ENCODE measurements around the gene KRTAP12-3.
"Not testable (repeated sequence)": the region's sequence is repeated elsewhere in the genome, so short reads cannot be mapped to it uniquely, and the experiment has no call there.

The KRTAP12-3 gene

DNA sequence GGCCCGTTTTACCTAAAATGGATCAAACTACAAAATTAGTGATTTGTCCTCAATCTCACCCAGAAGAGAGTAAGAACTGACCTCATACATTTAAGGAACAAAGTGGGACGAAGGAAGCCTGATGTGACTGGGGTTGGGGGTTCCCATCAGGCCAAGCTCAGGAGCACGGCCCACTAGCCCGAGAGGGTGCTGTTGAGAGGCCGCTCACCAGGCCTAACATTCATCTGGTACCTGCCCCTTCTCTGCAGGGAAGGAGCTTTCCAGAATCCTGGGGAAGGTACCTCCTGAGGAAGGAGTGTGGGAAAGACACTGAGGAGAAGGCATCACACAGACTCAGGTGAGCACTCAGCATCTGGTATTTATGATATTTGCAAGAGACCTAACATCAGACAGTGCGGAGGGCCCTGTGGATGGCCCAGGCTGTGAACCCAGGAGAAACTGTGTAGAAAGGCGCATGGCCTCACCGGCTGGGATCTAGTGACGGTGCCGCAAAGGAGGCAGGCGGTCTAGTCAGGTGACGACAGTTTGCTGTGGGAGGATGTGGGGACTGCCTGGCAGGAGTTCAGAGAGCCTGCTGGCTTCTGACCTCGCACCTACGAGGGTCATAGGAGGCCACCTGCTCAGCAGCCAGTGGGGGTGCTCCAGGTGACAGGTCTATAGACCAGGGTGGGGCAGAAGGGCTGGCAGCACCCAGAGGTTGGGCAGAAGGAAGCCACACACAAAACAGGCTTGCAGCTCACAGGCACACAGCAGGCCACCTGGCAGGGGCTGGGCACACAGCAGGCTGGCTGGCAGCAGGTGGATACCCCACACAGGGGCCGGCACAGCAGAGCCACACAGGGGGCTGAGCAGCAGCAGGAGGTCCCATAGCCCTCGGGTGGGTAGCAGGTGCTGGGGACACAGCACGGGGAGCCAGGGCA lies 3.8 kb upstream of the KRTAP12-3 start:
- peak; percentile 27 for DNase-seq

DNA sequence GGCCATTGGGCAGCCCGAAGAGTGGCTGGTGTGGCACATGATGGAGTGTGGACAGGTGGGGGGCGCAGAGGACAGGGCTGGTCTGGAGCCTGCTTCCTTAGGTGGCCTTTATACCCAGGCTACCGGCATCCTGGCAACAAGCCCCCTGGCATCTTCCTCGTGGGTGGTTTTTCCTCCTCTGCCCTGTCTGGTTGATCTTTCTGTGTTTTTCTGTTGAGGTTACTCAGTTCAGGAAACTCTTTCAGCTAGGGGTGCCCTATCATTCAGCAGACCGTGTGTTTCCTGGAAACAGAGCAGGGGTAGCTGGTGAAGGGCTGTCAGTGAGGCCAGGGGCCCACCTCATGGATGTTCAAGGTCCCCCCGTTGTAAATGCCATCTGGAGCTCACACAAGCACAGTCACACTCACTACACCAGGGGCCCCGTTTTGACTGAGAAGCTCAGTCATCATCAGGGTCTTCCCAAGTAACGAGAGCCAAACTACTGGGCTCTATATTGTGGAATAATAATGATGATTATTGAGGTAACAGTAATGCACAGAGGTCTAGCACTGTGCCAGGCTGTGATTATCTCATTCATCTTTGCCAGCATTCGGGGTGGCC lies 3.1 kb upstream of the KRTAP12-3 start, which contains the start of gene KRTAP12-4:
Gene KRTAP12-4, minus strand, starts transcription at position 84 of the 600 bp plus-strand sequence. Its CDS starts 45 bp downstream, at position 39.
- no peak for DNase-seq

DNA sequence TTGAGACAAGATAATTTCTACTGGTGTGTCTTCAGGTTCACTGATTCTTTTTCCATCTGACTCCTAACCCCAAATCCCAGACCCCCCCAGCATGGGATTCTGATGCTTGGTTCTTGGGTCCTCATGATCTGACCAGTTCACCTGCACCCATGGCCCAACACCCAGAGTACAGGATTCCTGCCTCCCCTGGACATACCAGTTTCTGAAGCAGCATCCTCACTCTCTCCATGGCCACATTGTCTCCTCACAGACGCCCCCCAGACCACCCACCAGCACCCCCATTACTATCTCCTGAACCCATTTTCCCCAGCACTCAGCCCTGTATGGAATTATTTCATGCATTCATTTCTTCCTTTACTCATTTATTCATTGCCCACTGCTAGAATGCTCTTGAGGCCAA lies 864 bp upstream of the KRTAP12-3 start:
- no peak for DNase-seq

DNA sequence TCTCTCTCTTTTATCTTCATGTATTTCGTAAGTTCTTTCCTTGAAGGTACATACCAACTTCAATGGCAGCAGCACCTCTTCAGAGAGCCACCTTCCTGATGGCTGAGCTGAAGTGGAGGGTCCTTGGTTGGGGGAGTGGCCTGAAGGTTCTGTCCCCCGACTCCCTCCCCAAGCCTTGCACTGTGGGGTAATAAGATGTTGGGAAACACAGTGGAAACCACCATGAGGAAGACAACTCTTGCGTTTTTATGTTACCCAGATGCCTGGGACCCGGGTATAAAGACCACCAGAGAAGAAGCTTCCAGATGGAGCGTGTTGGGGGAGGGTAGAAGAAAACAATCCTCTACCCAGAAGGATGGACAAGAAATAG lies 794 bp downstream of the KRTAP12-3 start:
- no peak for DNase-seq

DNA sequence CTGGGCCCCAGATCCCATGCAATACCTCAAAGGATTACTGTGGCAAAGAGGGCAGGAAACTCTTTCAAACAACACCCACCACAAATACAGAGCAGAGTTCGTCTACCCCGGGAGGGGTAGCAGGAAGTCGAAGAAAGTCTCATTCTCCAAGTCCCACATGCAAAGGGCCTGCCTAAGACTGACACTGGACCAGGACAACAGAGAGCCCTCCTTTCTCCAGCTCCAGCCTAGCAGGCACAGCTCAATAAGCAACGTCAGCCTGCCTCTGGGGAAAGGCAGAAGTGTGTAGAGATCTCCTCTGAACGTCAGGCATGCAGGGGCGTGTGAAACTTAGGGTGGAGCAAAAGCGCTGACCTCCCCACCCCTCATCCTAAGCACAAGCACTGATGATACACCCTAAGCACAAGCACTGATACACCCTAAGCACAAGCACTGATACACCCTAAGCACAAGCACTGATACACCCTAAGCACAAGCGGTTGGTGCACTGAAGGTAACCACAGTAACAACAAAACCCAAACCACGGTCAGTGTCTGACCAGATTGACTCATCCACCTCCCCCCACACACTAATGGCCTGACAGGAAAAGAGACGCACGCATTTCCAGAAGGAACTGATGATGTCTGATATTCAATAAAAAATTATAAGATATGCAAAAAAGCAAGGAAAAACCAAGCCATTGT lies 1.3 kb downstream of the KRTAP12-3 start:
- no peak for DNase-seq

DNA sequence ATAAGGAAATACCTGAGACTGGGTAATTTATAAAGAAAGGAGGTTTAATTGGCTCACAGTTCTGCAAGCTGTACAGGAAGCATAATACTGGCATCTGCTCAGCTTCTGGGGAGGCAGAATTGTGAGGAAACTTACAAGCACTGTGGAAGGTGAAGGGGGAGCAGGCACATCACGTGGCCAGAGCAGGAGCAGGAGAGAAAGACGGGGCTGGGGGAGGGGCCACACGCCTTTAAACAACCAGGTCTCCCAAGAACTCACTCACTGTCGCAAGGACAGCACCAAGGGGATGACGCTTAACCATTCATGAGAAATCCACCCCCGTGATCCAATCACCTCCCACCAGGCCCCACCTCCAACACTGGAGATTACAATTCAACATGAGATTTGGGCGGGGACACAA lies 3.8 kb downstream of the KRTAP12-3 start:
- not testable (repeated sequence) for DNase-seq

DNA sequence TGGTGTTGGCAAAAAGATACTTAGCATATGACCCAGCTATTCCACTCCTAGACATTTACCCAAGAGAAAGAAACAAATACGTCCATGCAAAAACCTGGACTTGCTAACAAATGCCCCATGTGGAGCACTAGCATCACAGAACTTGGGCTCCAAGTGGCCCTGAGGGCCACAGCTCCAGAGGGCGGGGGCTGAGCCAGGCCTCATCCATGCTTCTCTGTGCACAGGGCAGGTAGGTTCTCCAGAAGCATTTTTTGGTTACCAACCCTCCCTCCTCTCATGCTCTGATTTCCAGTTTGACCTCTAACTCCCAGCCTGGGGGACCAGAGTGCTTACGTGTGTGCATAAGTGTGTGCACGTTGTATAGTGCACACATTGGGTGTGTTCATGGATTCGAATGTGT lies 7.0 kb downstream of the KRTAP12-3 start:
- DNase-seq = no peak

DNA sequence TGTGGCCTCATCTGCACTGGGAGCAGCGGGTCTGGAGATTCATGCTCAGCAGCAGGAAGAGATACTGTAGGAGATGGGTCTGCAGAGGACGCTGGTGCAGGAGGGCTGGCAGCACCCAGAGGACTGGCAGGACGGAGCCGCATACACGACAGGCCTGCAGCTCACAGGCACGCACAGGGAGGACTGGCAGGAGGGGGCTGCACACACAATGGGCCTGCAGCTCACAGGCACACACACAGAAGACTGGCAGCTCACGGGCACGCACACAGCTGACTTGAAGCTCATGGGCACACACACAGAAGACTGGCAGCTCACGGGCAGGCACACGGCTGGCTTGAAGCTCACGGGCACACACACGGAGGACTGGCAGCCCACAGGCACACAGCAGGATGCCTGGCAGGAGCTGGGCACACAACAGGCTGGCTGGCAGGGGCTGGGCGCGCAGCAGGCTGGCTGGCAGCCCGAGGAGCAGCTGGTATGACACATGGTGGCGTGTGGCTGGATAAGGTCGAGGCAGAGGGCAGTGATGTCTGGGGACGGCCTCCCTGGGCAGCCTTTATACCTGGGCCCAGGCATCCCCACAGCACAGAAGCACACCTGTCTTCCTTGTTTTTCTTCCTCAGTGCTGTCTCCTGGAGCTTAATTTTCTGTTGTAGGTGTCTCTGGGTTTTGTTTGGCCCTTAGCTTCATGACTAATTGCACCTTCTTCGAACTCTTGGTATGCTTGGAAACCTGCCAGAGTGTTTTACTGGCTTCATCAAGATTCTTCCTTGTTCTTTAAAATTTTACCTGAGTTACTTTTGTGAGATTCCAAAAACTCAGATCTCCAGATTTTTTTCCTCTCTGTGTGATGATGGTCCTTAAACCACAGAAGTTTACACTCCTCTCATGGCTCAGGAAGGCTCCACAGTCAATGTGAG lies 8.9 kb downstream of the KRTAP12-3 start, which contains the start of gene KRTAP12-2:
Gene KRTAP12-2, minus strand, starts transcription at position 527 of the 920 bp plus-strand sequence. Its CDS starts 41 bp downstream, at position 486.
- no peak for DNase-seq

DNA sequence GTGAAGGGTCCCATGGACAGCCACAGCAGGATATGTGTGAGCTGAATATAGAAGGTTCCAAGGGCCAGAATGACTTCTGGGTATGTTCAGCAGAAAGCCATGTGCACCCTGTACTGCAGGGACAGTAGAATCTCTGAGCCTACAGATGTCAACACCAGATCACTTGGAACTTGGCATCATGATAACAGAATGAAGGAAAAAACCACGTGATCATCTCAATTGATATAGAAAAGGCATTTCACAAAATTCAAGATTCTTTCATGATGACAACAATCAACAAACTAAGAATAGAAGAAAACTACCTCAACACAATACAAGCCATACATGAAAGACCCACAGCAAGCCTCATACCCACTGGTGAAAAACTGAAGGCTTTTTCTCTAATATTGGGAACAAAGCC lies 9.9 kb downstream of the KRTAP12-3 start:
- DNase-seq = no peak

DNA sequence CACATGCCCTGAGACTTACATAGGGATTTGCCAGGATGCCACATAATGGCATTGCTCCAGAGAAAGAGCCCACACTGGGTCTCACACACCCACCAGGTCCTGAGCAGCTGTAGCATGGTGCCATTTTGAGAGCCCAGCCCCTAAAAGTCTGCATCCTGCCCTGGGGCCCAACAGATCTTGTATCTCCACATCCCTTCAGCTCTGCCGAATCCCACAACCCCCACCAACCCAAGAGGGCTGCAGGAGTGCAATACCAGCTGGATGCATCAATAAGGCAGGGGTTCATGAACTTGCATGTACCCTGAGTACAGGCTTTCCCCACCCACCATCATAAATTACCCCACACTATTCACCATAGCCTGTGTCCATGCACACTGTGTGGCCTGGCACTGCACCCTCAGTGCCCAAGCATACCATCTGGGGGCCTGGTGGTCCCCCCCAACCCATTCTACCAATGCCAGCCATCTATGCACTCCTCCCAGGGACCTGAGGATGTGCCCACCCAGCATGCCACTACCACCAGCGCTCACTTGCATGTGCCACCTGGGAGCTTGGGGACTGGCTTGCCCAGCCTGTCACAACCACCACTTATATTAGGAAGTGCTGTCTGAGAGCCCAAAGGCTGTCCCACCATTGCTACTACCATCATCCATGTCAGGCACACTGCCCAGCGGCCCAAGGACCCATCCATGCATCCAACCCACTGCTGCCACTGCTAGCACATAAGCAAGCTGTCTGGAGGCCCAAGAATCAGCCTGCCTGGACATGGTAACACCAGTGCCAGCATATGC lies 13.1 kb downstream of the KRTAP12-3 start:
- DNase-seq = no peak

DNA sequence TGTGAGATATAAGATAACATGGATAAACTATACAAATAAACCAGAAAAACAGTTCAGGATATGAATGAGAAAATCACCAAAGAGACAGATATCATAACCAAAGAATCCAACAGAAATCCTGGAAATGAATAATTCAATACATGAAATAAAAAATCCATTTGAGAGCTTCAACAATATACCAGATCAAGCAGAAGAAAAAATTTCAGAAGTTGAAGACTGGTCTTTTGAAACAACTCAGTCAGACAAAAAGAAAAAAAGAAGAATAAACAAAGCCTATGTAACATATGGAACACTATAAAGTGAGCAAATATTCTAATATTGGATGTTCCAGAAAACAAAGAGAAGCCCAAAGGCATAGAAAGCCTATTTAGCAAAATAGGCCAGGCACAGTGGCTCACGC lies 14.2 kb downstream of the KRTAP12-3 start:
- DNase-seq = no peak

DNA sequence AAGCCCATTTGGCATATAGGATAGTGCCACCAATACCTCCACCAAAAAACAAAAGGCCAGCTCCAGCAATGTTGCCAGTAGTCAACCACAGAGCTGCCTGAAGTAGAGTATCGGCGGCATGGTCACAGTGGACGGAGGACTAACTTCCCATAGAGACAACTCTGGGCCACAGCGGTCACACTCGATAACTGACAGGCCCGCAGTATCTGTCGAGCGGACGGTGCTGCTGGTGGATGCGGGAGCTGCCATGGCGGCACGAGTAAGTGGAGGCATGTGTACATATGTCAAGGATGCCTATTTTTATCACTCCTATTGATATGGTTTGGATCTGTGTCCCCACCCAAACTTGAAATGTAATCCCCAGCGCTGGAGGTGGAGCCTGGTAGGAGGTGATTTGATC lies 20.1 kb downstream of the KRTAP12-3 start:
- no peak for DNase-seq

DNA sequence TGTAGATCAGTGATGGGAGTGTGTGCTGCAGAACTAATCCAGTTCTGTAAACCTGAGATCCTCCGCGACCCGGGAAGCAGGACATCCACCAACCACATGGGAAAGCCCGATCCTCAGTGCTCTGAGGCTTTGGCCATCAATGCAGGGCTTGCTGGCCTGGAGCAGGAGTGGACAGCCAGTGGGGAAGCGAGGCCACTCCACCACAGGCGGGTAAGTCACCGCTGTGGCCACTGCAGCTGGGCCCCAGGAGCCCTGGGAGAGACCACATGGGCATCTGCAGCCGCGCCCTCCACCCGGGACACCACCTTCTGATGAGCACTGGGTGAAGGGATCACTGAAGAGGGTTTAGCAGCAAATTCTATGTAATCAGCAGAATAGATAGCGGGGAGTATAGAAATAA lies 23.4 kb downstream of the KRTAP12-3 start:
- no peak for DNase-seq

DNA sequence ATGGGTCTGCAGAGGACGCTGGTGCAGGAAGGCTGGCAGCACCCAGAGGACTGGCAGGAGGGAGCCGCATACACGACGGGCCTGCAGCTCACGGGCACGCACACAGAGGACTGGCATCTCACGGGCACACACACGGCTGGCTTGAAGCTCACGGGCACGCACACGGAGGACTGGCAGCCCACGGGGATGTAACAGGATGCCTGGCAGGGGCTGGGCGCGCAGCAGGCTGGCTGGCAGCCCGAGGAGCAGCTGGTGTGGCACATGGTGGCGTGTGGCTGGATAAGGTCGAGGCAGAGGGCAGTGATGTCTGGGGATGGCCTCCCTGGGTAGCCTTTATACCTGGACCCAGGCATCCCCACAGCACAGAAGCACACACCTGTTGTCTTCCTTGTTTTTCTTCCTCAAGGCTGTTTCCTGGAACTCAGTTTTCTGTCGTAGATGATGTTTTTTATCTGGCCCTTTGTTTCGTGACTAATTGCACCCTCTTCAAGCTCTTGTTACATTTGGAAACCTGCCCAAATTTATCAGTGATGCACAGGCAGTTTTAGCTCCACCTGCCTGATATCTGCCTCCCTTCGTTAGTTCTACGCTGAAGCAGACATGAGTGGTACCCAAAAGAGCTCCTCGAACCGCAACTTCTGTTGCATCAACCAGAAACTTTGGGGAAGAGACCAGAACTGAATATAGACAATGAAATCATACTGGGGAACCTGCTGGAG lies 24.3 kb downstream of the KRTAP12-3 start, which contains the start of gene KRTAP12-1:
Gene KRTAP12-1, minus strand, starts transcription at position 303 of the 719 bp plus-strand sequence. Its CDS starts 40 bp downstream, at position 263.
- no peak for DNase-seq

DNA sequence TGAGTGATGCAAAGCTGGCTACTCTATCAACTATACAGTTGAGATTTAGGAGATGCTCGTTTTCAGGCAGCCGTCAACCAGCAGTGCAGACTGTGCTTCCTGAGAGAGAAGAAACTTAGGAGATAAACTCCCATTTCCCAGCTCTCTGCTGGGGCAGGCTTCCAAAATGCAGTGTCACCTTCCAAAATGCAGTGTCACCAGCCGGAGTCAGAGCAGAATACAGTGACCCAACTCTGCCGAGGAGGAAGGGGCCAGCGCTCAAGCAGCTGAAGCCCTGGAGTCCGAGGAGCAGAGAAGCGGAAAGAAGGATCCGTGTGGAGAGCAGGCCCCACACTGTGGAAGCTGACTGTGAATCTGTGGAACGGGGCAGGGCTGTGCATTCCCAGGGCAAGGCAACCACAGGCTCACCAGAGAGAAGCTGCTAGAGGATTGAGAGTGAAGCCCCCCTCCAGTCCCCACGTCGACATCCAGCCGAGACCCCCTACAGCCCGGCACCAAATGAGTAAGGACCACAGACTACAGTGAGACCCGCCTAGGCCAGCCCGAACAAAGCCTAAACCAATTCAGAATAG lies 24.9 kb downstream of the KRTAP12-3 start:
- DNase-seq = no peak

DNA sequence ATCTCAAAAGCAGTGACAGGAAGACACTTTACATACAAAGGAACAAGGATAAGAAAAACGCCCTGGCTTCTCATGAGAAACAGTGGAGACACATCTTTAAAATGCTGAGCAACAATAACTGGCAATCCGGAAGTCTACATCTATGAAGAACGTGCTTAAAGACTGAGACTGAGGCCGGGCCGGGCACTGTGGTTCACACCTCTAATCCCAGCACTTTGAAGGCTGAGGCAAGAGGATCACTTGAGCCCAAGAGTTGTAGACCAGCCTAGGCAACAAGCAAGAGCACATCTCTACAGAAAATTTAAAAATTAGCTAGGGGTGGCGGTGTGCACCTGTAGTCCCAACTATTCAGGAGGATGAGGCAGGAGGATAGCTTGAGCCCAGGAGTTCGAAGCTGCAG lies 26.3 kb downstream of the KRTAP12-3 start:
- DNase-seq = no peak

DNA sequence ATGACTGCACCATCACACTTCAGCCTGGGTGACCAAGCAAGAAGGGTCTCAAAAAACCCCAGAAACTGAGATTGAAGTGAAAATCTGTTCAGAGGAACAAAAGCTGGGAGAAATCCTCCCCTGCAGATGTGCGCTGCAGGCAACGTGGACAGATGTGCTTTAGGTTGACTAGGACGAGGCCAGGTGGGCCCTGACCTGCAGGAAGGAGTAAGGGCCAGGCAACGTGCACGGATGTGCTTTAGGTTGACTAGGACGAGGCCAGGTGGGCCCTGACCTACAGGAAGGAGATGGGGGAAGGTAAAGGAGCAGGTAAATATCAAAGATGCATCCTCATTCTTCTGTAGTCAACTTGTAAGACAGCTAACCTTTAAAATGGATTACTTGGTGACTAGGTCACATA lies 26.8 kb downstream of the KRTAP12-3 start:
- no peak for DNase-seq

DNA sequence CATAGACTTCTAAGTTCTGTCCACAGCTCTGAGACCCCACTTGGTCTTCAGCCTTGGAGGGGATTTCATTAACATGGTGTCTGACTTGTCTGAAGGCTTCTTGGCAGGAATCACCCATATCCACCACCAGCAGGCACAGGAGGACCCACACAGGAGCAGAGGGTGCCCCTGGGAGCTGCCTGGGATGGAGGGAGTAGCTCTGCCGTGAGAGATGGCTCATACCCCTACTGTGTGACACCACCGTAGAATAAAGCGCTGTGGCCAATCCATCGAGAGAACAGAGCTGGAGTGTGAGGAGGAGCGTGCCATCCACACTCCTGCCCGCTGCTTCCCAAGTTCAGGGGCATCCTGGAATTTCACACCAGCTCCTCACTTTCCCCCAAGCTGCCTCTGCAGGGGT lies 27.3 kb downstream of the KRTAP12-3 start:
- DNase-seq = not testable (repeated sequence)

DNA sequence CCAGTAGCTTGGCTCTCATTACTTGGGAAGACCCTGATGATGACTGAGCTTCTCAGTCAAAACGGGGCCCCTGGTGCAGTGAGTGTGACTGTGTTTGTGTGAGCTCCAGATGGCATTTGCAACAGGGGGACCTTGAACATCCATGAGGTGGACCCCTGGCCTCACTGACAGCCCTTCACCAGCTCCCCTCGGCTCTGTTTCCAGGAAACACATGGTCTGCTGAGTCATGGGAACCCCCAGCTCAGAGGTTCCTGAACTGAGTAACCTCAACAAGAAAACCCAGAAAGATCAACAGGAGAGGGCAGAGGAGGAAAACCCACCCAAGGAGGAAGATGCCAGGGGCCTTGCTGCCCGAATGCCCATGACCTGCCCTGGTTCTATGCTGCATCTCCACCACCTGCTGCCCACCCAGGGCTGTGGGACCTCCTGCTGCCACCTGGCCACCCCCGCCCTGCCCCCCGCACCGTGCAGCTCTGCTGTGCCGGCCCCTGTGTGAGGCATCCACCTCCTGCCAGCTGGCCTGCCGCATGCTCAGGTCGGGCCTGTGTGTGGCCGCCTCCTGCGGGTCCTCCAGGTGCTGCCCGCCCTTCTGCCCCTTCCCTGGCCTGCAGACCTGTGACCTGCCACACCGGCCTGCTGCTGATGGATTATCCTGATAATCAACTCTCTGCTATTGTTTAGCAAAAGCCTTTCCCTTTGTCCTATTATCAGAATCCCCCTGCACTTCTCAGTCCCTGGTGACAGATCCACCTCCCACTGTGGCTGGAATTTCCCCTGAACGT lies 28.5 kb downstream of the KRTAP12-3 start:
- no peak for DNase-seq
